GM12892 (cell line): Measurements from ENCODE around the gene EHBP1.
"Not testable (repeated sequence)": the region's sequence is repeated elsewhere in the genome, so short reads cannot be mapped to it uniquely, and the experiment has no call there.

ENCODE experiments used
- DNase-seq: peaks from one replicate; pipeline ENCODE4 v3.0.0; 2011; ENCODE audit not compliant: insufficient read length
- FAIRE-seq: peaks from 2 replicates; lab custom pipeline; 2011; peaks lifted over from hg19 to GRCh38; lab: Jason Lieb, UNC
- POLR2A ChIP-seq: IDR thresholded peaks from 2 replicates; pipeline ENCODE4 v1.6.1; 2011; ENCODE audit warnings: low read depth, low read length, control low read depth
- POLR2AphosphoS5 ChIP-seq: IDR thresholded peaks from 2 replicates; pipeline ENCODE4 v1.6.1; 2011; ENCODE audit warnings: low read depth, low read length, control low read depth
- TAF1 ChIP-seq: IDR thresholded peaks from 2 replicates; pipeline ENCODE4 v1.6.1; 2011; ENCODE audit warnings: low read depth, mild to moderate bottlenecking, control low read depth, low read length, borderline replicate concordance

EHBP1 gene

DNA sequence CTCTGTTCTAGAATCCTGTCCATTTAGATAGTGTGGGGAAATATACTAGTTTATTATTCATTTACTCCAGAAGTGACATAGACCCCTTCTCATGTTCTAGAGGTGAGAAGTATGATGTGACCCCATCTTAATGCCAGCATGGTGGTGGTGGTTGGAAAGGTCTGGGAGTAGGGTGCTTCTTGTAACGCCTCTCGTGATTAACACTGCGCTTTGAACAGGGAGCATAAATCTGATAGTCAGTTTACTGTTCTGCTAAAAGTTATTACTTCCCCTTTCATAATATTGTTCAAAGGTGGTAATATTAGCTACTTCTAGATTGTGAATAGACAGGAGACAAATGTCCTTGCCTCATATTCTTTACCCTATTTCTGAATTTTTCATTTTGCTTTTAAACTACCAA is 35.6 kb downstream of the EHBP1 start:
- DNase-seq (no peak), FAIRE-seq (no peak)
- TF ChIP-seq POLR2A (no peak), POLR2AphosphoS5 (no peak)

DNA sequence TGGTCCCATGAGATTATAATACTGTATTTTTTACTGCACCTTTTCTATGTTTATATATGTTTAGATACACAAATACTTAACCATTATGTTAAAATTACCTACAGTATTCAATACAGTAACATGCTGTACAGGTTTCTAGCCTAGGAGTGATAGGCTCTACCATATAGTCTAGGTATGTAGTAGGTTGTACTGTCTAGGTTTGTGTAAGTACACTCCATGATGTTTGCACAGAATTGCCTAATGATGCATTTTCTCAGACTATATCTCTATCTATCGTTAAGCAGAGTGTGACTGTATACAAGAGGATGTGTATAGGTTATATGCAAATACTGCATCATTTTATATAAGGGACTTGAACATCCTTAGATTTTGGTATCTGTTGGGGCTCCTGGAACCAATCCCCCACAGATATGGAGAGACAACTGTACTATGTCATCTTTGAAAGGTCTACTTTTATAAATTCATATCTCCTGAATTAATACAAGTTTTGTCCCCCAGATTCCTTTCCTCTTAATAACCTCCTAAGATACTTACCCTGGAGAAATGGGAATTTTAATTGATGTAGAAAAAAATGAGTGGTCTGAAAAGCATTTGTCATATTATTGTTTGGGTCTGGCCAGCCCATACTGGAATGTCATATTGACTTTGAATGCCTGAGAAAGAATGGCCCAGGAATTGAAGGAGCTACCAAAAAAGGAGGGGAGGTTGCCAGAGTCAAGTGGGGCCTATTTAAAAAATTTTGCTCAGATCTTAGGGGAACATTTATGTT is 36.6 kb downstream of the EHBP1 start:
- no peak for DNase-seq
- no peak for FAIRE-seq
- no peak for TF ChIP-seq POLR2AphosphoS5
- TF ChIP-seq TAF1 = no peak
- no peak for TF ChIP-seq POLR2A

DNA sequence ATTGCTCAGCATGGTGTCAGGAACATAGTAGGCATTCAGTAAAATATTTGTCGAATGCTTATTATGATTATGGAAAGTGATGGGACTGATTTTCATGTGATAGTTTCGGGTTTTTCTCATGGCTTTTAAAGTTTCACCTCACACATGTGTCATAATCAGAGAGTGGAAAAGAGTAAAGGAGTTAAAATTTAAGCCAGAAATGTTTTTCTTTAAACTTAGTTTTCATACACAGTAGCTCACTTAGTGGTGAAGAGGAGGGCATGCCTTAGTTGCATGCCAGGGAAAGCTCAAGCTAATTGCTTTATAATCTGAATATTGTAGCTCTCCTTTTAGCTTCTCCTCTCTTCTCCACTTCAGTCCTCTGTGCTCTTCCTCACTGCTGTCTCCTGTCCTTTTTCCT is 38.0 kb downstream of the EHBP1 start:
- FAIRE-seq = no peak
- TF ChIP-seq POLR2A (no peak), TAF1 (no peak)
- no peak for DNase-seq

DNA sequence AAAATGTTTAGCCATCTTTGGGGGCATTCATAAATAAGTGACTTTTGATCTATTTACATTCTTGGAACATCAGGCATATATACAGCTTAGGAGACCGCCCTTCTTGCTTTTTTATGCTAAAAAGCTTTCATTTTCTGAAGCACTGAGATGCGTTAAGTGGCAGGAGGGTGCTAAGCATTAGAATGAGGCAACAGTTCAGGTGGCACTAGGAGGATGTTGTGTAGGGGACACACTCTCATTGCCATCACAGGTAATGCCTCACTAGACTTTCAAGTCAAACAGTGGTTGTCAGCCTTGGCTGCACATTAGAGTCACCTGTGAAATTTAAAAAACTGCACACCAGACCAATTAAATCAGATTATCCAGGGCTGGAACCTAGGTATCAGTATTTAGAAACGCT is 39.1 kb downstream of the EHBP1 start:
- no peak for TF ChIP-seq POLR2AphosphoS5
- FAIRE-seq (no peak), DNase-seq (no peak)

DNA sequence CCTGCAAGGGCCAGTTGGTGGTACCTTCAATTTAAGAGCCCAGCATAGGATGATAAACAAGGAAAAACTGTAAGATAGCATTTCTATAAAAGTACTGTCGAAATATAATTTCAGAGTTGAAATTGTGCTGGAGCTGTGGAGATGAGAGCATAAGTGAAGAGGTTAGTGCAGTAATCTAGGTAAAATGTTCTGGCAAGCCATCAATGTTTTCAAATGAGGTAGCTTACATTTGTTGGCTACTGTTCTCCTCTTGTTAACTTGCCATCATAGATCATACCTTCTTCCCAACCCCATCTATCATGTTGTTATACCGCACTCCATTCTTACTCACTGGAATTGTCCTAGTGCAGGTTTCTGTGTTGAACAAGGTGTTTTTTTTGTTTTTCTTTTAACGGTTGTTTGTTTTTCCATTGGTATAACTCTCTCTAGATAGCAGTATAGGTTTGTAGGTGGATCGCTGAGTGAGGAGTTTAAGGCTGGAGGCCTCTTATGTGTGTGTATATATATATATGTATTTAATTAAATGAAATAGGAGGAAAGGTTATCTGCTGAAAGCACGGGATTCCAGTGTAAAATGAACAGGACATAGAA is 40.5 kb downstream of the EHBP1 start:
- FAIRE-seq = no peak
- no peak for TF ChIP-seq TAF1
- TF ChIP-seq POLR2AphosphoS5 = no peak
- TF ChIP-seq POLR2A = no peak
- no peak for DNase-seq

DNA sequence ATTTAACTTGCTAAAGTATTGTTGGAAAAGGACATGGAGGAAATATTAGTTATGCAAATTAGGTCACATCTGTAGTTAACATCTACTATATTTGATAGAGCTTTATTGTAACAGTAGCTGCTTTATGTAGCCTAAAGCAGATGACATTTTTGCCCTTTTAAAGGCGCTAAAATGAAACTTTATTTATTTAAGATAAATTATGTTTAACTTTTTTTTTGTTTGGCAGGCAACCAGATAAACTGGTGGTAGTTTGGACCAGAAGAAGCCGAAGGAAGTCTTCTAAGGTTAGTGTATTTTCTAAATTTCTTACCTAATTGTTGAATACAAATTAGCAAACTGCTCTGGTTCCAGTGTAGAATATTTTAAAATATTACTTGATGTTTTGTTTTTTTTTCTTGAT is 41.7 kb downstream of the EHBP1 start:
- DNase-seq = no peak
- TF ChIP-seq POLR2AphosphoS5 (no peak), TAF1 (no peak), POLR2A (no peak)
- no peak for FAIRE-seq

DNA sequence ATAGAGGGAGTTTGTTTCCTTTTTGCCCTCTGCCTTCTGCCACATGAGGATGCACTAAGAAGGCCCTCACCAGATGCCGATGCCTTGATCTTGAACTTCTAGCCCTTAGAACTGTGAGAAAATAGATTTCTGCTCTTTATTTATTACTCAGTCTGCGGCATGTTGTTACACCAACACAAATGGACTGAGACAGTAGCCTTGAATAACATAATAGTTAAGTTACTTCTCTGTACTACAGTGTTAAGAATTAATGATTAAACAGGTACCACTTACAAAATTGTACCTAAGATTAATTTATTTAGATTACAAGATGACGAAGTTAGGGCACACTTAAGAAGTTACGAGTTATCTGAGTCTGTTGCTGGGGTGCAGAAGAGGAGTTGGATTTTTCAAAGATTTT is 42.4 kb downstream of the EHBP1 start:
- FAIRE-seq = no peak
- no peak for TF ChIP-seq TAF1
- TF ChIP-seq POLR2A = no peak
- no peak for TF ChIP-seq POLR2AphosphoS5
- DNase-seq = no peak

DNA sequence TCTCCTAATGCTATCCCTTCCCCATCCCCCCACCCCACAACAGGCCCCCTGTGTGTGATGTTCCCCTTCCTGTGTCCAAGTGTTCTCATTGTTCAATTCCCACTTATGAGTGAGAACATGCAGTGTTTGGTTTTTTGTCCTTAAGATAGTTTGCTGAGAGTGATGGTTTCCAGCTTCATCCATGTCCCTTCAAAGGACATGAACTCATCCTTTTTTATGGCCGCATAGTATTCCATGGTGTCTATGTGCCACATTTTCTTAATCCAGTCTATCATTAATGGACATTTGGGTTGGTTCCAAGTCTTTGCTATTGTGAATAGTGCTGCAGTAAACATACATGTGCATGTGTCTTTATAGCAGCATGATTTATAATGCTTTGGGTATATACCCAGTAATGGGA is 43.6 kb downstream of the EHBP1 start:
- FAIRE-seq, DNase-seq: not testable (repeated sequence)

DNA sequence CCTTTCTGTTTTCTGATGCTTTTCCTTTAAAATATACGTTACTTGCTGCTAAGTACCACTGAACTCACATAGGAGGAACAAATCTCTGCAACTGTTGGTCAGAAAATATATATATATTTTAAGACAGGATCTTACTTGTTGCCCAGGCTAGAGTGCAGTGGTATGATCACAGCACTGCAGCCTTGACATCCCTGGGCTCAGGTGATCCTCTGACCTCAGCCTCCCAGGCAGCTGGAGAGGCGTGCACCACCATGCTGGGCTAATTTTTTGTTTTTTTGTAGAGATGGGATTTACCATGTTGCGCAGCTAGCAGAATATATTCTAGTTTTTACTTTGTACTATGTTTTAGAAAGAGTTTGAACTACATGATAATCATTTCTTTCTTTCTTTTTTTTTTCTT is 51.5 kb downstream of the EHBP1 start:
- TF ChIP-seq TAF1 (no peak), POLR2AphosphoS5 (no peak)
- no peak for DNase-seq
- FAIRE-seq = no peak

DNA sequence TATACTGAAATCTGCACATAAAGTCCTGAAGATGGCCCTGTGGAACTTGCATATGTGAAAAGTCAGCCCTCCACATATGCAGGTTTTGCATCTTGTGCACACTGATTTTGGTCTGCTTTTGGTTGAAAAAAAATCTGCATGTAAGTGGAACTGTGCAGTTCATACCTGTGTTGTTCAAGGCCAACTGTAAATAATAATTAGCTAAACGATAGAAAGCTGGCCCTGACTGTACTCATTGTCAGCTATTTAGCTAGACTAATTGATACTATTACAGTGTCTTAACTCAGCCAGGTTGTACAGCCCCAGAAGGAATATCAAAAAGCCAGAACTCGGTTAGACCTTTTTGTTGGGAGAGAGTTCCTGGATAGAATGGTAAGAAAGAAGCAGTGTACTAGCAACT is 54.5 kb downstream of the EHBP1 start:
- FAIRE-seq (no peak), DNase-seq (no peak)
- no peak for TF ChIP-seq TAF1
- no peak for TF ChIP-seq POLR2AphosphoS5
- TF ChIP-seq POLR2A = no peak

DNA sequence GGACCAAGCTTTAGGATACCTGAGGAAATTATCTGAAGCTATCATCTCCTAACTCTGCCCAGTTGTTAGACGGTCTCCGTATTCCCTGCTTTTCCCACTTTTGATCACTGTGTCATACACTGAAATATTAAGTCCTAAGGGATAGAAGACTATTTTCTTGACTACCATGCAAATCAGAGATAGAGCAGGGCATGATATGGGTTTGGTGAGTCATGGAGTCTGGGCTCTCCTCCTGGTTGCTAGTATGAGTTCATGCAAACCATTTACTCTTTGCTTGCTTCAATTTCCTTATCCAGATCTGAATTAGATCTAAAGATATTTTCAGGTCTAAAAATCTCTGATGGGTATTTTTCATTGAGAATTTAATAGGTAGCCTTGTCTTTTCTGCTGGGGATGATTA is 55.0 kb downstream of the EHBP1 start:
- DNase-seq = no peak
- no peak for TF ChIP-seq POLR2A
- TF ChIP-seq POLR2AphosphoS5 = no peak
- TF ChIP-seq TAF1 = no peak
- no peak for FAIRE-seq

DNA sequence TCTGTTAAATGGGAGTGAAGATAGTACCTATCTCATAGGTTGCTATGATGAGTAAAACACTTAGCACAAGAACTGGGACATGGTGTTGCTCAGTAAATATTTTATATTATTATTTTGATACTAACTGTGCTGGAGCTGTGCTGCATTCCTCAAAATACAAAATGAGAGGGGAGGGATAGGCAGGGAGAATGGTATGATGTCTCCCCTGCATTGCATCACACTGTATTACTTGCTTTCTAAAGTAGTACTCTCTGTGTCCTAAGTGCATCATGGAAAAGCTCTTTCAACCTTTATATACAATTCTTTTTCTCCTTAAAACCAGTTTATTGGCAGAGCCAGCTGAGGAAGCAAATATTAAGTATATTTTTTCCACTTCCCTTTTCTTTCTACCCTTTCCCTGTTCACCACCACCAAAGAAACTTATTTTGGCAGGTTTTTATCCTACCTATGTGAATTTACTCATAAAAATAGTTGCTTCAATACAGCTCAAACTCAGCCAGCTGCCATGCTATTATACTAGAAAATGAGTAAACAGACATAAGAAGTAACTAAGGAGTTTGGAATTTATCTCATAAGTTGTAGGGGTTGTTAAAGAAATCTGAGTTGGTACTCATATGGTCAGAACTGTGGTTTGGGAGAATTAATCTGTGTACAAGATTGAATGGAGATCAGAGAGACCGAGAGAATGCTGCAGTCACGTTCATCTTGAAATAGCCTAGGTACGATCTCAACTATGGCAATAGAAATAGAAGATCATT is 60.3 kb downstream of the EHBP1 start:
- no peak for TF ChIP-seq TAF1
- TF ChIP-seq POLR2AphosphoS5 = no peak
- no peak for TF ChIP-seq POLR2A
- no peak for DNase-seq
- no peak for FAIRE-seq
